Measurements from ENCODE around the gene CRYBB2. TPM values are rescaled to one million over a fixed set of nuclear protein-coding genes. Genes with fewer than 3 reads are reported as not detected.
"Not testable (repeated sequence)": the region's sequence is repeated elsewhere in the genome, so short reads cannot be mapped to it uniquely, and the experiment has no call there.

The CRYBB2 gene
- total RNA-seq, 4 donors from 2014 or later: not detected

DNA sequence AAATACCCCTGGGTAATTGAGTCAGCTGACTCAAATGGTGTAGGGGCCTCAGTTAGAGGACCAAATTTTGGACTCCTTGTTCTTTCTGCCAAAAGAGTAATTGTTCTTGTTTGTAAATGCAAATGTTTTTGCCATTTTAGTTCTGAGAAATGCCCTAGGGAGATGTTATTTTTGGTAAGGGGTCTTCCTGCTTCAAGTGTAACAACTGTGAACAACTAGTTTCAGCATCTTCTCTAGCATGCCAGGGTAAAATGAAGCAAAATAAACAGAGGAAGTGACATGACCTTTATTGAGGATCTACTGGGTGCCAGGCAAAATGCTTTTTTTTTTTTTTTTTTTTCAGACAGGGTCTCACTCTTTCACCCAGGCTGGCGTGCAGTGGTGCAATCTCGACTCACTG, 60.7 kb downstream of the CRYBB2 start:
- H3K9me3 ChIP-seq; DNase-seq (ENCODE audit: low spot score in 2 of 2); H3K4me3 ChIP-seq; H3K27ac ChIP-seq; H3K36me3 ChIP-seq: not testable (repeated sequence)
- peaks cover 0 to 54% of the 10 kb centered on the region in 2 donors for H3K27me3 ChIP-seq
- H3K4me1 ChIP-seq: peaks cover 0 to 11% (median 0%) of the 10 kb centered on the region in 4 donors
- 46 to 49% methylated on average over 2 of the region's 2 CpGs for WGBS, 2 donors

Small RNA genes lying within 50 kb of the gene (small RNA-seq; reads per million reads assigned to genes)
- gene Z99916.2: not detected

Other genes with a start within 250 kb of the CRYBB2 start
- not detected for gene CRYBB3, start 19.8 kb upstream of the CRYBB2 start, total RNA-seq

All from tibial nerve (tissue), 4 donors.